ENCODE results near the gene ECE2. TPM values are rescaled to one million over a fixed set of nuclear protein-coding genes. Genes with fewer than 3 reads are reported as not detected.

ECE2 gene
- total RNA-seq, 1 experiment from 2014 or later, result 0.46 TPM

DNA sequence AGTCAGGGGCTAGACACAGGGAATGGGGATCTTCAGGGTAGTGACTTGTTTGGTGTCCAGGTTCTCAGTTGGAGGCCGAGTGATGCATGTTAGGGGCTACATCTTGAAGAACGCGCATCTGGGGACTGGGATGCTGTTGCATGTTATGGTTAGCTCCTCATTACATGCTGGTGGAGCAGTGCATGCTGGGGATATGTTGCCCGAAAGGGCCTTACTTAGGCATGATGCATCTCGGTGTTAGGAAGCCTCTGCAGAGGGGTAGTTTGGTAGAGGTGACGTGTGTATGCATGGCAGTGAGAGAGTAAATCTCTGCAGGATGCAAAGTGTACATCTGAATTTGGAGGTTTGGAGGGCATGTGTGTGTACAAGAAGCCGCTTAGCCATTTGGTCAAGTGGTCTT, 41.0 kb downstream of the ECE2 start (continued):
- TF ChIP-seq, protein P1, sequence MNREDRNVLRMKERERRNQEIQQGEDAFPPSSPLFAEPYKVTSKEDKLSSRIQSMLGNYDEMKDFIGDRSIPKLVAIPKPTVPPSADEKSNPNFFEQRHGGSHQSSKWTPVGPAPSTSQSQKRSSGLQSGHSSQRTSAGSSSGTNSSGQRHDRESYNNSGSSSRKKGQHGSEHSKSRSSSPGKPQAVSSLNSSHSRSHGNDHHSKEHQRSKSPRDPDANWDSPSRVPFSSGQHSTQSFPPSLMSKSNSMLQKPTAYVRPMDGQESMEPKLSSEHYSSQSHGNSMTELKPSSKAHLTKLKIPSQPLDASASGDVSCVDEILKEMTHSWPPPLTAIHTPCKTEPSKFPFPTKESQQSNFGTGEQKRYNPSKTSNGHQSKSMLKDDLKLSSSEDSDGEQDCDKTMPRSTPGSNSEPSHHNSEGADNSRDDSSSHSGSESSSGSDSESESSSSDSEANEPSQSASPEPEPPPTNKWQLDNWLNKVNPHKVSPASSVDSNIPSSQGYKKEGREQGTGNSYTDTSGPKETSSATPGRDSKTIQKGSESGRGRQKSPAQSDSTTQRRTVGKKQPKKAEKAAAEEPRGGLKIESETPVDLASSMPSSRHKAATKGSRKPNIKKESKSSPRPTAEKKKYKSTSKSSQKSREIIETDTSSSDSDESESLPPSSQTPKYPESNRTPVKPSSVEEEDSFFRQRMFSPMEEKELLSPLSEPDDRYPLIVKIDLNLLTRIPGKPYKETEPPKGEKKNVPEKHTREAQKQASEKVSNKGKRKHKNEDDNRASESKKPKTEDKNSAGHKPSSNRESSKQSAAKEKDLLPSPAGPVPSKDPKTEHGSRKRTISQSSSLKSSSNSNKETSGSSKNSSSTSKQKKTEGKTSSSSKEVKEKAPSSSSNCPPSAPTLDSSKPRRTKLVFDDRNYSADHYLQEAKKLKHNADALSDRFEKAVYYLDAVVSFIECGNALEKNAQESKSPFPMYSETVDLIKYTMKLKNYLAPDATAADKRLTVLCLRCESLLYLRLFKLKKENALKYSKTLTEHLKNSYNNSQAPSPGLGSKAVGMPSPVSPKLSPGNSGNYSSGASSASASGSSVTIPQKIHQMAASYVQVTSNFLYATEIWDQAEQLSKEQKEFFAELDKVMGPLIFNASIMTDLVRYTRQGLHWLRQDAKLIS (CRISPR knock-in tag; IDR thresholded peaks at IDR 0.05; ENCODE audit: borderline replicate concordance), result no peak
- TF ChIP-seq, protein P2, sequence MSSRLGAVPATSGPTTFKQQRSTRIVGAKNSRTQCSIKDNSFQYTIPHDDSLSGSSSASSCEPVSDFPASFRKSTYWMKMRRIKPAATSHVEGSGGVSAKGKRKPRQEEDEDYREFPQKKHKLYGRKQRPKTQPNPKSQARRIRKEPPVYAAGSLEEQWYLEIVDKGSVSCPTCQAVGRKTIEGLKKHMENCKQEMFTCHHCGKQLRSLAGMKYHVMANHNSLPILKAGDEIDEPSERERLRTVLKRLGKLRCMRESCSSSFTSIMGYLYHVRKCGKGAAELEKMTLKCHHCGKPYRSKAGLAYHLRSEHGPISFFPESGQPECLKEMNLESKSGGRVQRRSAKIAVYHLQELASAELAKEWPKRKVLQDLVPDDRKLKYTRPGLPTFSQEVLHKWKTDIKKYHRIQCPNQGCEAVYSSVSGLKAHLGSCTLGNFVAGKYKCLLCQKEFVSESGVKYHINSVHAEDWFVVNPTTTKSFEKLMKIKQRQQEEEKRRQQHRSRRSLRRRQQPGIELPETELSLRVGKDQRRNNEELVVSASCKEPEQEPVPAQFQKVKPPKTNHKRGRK (CRISPR knock-in tag; IDR thresholded peaks at IDR 0.05; ENCODE audit: borderline replicate concordance), result no peak

DNA sequence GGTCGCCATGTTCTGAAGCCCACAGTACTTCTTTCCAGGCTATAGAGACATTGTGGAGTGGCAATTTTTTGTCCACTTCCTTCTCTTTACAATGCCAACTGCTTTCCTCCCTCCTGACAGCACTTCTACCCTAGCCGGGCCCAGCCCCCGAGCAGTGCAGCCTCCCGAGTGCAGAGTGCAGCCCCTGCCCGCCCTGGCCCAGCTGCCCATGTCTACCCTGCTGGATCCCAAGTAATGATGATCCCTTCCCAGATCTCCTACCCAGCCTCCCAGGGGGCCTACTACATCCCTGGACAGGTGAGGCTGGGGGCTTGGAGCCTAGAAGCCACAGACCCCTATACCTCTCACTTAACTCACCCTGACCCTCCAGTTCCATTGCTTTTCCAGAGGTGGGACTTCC, 41.4 kb downstream of the ECE2 start:
- Mint-ChIP-seq H3K9me3 (no peaks in the 10 kb centered on the region), H3K4me3 (peak overlapping the region; percentile 12; the same call in 1 of the 2 replicates), H3K27me3 (ENCODE audit: low read depth) (no peaks in the 10 kb centered on the region), H3K4me1 (peaks cover 24% of the 10 kb centered on the region), H3K36me3 (peaks cover 39% of the 10 kb centered on the region), H3K27ac (peak overlapping the region; percentile 69; the same call in 1 of the 2 replicates)
- TF ChIP-seq, protein P3, sequence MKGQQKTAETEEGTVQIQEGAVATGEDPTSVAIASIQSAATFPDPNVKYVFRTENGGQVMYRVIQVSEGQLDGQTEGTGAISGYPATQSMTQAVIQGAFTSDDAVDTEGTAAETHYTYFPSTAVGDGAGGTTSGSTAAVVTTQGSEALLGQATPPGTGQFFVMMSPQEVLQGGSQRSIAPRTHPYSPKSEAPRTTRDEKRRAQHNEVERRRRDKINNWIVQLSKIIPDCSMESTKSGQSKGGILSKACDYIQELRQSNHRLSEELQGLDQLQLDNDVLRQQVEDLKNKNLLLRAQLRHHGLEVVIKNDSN (CRISPR knock-in tag; IDR thresholded peaks at IDR 0.05), result no peak
- TF ChIP-seq SOX15 (CRISPR knock-in tag; IDR thresholded peaks at IDR 0.05), result no peak
- TF ChIP-seq, protein P4, sequence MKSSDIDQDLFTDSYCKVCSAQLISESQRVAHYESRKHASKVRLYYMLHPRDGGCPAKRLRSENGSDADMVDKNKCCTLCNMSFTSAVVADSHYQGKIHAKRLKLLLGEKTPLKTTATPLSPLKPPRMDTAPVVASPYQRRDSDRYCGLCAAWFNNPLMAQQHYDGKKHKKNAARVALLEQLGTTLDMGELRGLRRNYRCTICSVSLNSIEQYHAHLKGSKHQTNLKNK (CRISPR knock-in tag; IDR thresholded peaks at IDR 0.05), result no peak
- TF ChIP-seq ZBTB21 (CRISPR knock-in tag; IDR thresholded peaks at IDR 0.05; ENCODE audit: borderline replicate concordance), result no peak
- TF ChIP-seq, protein P5, sequence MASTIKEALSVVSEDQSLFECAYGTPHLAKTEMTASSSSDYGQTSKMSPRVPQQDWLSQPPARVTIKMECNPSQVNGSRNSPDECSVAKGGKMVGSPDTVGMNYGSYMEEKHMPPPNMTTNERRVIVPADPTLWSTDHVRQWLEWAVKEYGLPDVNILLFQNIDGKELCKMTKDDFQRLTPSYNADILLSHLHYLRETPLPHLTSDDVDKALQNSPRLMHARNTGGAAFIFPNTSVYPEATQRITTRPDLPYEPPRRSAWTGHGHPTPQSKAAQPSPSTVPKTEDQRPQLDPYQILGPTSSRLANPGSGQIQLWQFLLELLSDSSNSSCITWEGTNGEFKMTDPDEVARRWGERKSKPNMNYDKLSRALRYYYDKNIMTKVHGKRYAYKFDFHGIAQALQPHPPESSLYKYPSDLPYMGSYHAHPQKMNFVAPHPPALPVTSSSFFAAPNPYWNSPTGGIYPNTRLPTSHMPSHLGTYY (CRISPR knock-in tag; IDR thresholded peaks at IDR 0.05), result no peak
- no peak for TF ChIP-seq ZNF671 (CRISPR knock-in tag; IDR thresholded peaks at IDR 0.05)
- no peak for TF ChIP-seq CREM (CRISPR knock-in tag; IDR thresholded peaks at IDR 0.05)
- TF ChIP-seq, protein P1 (CRISPR knock-in tag; IDR thresholded peaks at IDR 0.05; ENCODE audit: borderline replicate concordance), result no peak
- TF ChIP-seq, protein P6, sequence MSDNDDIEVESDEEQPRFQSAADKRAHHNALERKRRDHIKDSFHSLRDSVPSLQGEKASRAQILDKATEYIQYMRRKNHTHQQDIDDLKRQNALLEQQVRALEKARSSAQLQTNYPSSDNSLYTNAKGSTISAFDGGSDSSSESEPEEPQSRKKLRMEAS (CRISPR knock-in tag; IDR thresholded peaks at IDR 0.05), result no peak
- no peak for DNase-seq (ENCODE audit: low spot score)
- no peak for ATAC-seq
- POLR2A ChIA-PET, result no interaction called here
- CTCF ChIA-PET, result no interaction called here

DNA sequence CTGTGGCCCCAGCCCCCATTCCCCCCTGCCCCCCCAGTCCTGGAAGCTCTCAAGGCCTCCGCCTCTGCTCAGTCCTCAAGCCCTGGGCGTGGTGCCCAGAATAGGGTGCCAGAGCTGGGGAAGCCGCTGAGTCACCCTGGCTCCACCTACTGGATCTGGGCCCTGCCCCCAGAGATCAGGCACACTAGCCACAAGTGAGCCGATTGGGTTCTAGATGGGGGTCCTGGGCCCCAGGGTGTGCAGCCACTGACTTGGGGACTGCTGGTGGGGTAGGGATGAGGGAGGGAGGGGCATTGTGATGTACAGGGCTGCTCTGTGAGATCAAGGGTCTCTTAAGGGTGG, 44.3 kb downstream of the ECE2 start:
- CTCF ChIA-PET, result interaction anchor here (0.5 to 1.2 kb wide), 2 partner anchors 26 to 65 kb away, joined by 3 read pairs; no protein-coding TSS in a partner anchor
- no peak overlapping the region for H3K27ac Mint-ChIP-seq
- peaks cover 21% of the 10 kb centered on the region for H3K4me1 Mint-ChIP-seq
- DNase-seq (ENCODE audit: low spot score) (no peak), ATAC-seq (peak; percentile 19; the same call in 1 of the 2 replicates)
- H3K27me3 Mint-ChIP-seq (ENCODE audit: low read depth), result no peaks in the 10 kb centered on the region
- TF ChIP-seq, protein P7, sequence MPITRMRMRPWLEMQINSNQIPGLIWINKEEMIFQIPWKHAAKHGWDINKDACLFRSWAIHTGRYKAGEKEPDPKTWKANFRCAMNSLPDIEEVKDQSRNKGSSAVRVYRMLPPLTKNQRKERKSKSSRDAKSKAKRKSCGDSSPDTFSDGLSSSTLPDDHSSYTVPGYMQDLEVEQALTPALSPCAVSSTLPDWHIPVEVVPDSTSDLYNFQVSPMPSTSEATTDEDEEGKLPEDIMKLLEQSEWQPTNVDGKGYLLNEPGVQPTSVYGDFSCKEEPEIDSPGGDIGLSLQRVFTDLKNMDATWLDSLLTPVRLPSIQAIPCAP (CRISPR knock-in tag; IDR thresholded peaks at IDR 0.05), result no peak
- TF ChIP-seq, protein P8, sequence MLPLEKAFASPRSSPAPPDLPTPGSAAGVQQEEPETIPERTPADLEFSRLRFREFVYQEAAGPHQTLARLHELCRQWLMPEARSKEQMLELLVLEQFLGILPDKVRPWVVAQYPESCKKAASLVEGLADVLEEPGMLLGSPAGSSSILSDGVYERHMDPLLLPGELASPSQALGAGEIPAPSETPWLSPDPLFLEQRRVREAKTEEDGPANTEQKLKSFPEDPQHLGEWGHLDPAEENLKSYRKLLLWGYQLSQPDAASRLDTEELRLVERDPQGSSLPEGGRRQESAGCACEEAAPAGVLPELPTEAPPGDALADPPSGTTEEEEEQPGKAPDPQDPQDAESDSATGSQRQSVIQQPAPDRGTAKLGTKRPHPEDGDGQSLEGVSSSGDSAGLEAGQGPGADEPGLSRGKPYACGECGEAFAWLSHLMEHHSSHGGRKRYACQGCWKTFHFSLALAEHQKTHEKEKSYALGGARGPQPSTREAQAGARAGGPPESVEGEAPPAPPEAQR (CRISPR knock-in tag; IDR thresholded peaks at IDR 0.05), result no peak
- TF ChIP-seq, protein P9, sequence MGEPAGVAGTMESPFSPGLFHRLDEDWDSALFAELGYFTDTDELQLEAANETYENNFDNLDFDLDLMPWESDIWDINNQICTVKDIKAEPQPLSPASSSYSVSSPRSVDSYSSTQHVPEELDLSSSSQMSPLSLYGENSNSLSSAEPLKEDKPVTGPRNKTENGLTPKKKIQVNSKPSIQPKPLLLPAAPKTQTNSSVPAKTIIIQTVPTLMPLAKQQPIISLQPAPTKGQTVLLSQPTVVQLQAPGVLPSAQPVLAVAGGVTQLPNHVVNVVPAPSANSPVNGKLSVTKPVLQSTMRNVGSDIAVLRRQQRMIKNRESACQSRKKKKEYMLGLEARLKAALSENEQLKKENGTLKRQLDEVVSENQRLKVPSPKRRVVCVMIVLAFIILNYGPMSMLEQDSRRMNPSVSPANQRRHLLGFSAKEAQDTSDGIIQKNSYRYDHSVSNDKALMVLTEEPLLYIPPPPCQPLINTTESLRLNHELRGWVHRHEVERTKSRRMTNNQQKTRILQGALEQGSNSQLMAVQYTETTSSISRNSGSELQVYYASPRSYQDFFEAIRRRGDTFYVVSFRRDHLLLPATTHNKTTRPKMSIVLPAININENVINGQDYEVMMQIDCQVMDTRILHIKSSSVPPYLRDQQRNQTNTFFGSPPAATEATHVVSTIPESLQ (CRISPR knock-in tag; IDR thresholded peaks at IDR 0.05), result no peak
- TF ChIP-seq, protein P10, sequence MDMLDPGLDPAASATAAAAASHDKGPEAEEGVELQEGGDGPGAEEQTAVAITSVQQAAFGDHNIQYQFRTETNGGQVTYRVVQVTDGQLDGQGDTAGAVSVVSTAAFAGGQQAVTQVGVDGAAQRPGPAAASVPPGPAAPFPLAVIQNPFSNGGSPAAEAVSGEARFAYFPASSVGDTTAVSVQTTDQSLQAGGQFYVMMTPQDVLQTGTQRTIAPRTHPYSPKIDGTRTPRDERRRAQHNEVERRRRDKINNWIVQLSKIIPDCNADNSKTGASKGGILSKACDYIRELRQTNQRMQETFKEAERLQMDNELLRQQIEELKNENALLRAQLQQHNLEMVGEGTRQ (CRISPR knock-in tag; IDR thresholded peaks at IDR 0.05), result no peak
- H3K9me3 Mint-ChIP-seq, result no peaks in the 10 kb centered on the region
- H3K36me3 Mint-ChIP-seq, result peaks cover 68% of the 10 kb centered on the region
- POLR2A ChIA-PET, result no interaction called here
- no peak overlapping the region for H3K4me3 Mint-ChIP-seq

All from WTC11 (cell line).